Stimulated activated naive CD8-positive, alpha-beta T cell treated with anti-CD3 and anti-CD28 coated beads, Interleukin-15, amount 100 ng/mL, for 72 hours (primary cell): Measurements from ENCODE around the gene SLC22A2.

ENCODE experiments used
- ATAC-seq: fragments of 150-1000 bp; cut with Tn5 transposase; 2 replicates; pipeline ENCODE4 v1.10.0; 2021; ENCODE audit warnings: mild to moderate bottlenecking, moderate library complexity
- DNase-seq, 2 donors: peaks; one replicate each; pipeline ENCODE4 v3.0.0; 2021 to 2022
- H3K27ac Mint-ChIP-seq, 2 donors: one replicate each; pipeline ENCODE4 v1.8.0; 2022; ENCODE audit warnings: mild to moderate bottlenecking in 2 of 2, mixed read lengths in 2 of 2, moderate library complexity in 2 of 2
- H3K27me3 Mint-ChIP-seq: one replicate; pipeline ENCODE4 v1.8.0; 2022; ENCODE audit warnings: mixed read lengths
- H3K4me1 Mint-ChIP-seq: one replicate; pipeline ENCODE4 v1.8.0; 2022; ENCODE audit warnings: mild to moderate bottlenecking, mixed read lengths
- H3K4me3 Mint-ChIP-seq, 2 donors: one replicate each; pipeline ENCODE4 v1.8.0; 2022; ENCODE audit warnings: mild to moderate bottlenecking in 2 of 2, mixed read lengths in 2 of 2, moderate library complexity in 1 of 2
- H3K9me3 Mint-ChIP-seq, 2 donors: one replicate each; pipeline ENCODE4 v1.8.0; 2022; ENCODE audit warnings: mixed read lengths in 2 of 2

Gene SLC22A2

DNA sequence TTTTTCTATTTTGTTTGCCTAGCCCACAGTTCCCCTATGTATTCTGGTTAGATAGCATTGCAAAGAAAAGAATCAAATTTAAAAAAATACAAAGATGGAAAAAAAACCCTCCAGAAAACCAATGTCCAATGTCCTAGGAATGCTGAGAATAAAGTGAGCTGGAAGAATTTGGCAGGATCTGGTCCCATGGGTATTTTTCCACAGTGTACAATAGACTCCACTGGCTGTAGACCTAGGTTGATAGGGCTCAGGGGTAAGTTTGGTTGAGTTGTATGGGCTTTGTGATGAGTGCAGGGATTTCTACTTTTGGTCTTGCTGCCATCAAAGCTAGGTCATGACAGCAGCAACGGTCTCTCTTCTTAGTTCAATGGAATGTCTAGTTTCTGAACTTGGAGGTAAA lies 41.5 kb downstream of the SLC22A2 start:
- ATAC-seq: no peak
- no peaks in the 10 kb centered on the region for H3K4me1 Mint-ChIP-seq
- H3K27ac Mint-ChIP-seq: no peak overlapping the region
- peaks cover 56% of the 10 kb centered on the region for H3K27me3 Mint-ChIP-seq
- no peak overlapping the region for H3K4me3 Mint-ChIP-seq
- peaks cover 13 to 15% of the 10 kb centered on the region in 2 donors for H3K9me3 Mint-ChIP-seq
- no peak for DNase-seq

DNA sequence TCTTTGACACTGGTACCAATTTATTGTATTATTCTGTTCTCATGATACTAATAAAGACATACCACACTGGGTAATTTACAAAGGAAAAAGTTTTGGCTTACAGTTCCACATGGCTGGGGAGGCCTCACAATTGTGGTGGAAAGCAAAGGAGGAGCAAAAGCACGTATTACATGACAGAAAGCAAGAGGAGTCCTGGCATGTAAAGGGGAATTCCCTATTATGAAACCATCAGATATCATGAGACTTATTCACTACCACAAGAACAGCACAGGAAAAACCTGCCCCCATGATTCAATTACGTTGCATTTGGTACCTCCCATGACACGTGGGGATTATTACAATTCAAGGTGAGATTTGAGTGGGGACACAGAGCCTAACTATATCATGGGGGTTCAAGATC lies 43.4 kb downstream of the SLC22A2 start:
- H3K27ac Mint-ChIP-seq: no peak overlapping the region
- no peak for ATAC-seq
- H3K4me3 Mint-ChIP-seq: no peak overlapping the region
- no peaks in the 10 kb centered on the region for H3K4me1 Mint-ChIP-seq
- DNase-seq: no peak
- H3K27me3 Mint-ChIP-seq: peaks cover 73% of the 10 kb centered on the region
- H3K9me3 Mint-ChIP-seq: peaks cover 13 to 15% of the 10 kb centered on the region in 2 donors

DNA sequence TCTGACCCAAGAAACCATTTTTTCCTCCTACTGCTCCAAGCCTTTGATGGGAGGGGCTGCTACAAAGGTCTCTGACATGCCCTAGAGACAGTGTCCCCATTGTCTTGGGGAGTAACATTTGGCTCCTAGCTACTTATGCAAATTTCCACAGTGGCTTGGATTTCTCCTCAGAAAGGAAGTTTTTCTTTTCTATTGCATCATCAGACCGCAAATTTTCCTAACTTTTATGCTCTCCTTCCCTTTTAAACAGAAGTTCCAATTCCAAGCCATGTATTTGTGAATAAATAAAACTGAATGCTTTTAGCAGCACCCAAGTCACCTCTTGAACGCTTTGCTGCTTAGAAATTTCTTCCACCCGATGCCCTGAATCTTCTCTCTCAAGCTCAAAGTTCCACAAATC lies 51.0 kb downstream of the SLC22A2 start:
- DNase-seq (no peak), ATAC-seq (no peak)
- Mint-ChIP-seq H3K27ac (no peak overlapping the region), H3K4me1 (no peaks in the 10 kb centered on the region), H3K27me3 (peaks cover 32% of the 10 kb centered on the region), H3K9me3 (peaks cover 10 to 22% of the 10 kb centered on the region in 2 donors), H3K4me3 (no peak overlapping the region)

DNA sequence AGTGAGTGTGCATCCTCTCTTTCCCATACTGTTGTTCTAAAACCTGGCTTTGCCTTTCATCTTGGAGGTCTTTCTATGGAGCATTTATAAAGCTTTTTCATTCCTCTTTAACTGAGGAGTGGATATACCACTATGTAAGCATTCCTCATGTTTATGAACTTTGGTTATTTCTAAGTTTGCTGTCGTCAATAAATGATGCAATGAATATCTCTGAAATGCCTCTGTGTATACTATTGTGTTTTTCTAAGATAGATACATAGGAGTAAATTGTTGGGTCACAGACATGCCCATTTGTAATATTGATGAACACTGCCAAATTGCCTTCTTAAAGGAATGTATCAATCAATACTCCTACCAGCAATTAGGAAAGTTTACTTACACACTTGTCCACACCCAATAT lies 53.9 kb downstream of the SLC22A2 start:
- no peaks in the 10 kb centered on the region for H3K4me1 Mint-ChIP-seq
- H3K27me3 Mint-ChIP-seq: peaks cover 36% of the 10 kb centered on the region
- DNase-seq: no peak

DNA sequence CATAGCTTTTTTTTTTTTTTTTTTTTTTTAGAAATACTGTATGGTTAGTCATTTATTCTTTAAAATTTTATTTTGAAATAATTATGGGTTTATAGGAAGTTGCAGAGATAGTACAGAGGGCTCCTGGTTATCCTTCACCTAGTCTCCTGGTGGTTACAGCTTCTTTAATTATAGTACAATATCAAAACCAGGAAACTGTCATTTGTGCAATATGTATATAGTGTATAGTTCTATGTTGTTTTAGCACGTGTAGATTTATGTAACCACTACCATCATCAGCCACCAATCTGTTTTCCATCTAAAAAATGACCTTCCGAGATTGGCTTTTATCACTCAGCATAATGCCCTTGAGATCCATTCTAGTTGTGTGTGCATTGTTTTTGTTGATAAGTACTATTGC lies 54.7 kb downstream of the SLC22A2 start:
- Mint-ChIP-seq H3K4me1 (no peaks in the 10 kb centered on the region), H3K27ac (no peak overlapping the region), H3K27me3 (peaks cover 37% of the 10 kb centered on the region), H3K4me3 (no peak overlapping the region), H3K9me3 (peaks cover 10 to 34% of the 10 kb centered on the region in 2 donors)
- ATAC-seq (no peak), DNase-seq (no peak)

More for the DNA sequence above, 53.9 kb downstream of the SLC22A2 start:
- peaks cover 10 to 34% of the 10 kb centered on the region in 2 donors for H3K9me3 Mint-ChIP-seq
- ATAC-seq: no peak
- no peak overlapping the region for H3K27ac Mint-ChIP-seq
- no peak overlapping the region for H3K4me3 Mint-ChIP-seq

DNA sequence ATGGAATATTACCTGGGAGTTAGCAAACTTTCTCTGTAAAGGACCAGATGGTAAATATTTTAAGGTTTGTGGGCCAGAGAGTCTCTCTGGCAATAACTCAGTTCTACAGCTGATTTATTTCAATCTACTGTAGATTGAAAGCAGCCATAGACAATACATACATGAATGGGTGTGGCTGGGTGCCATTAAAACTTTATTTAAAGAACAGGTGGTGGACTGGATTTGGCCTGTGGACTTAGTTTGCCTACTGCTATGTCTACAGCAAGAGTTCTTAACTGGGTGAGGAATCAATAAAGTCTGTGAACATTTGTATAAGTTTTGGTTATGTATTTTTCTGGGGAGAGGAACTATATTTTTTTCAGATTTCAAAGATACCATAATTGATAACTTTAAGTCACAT lies 55.1 kb downstream of the SLC22A2 start:
- no peak for ATAC-seq
- no peak overlapping the region for H3K27ac Mint-ChIP-seq
- H3K4me3 Mint-ChIP-seq: no peak overlapping the region
- H3K4me1 Mint-ChIP-seq: no peaks in the 10 kb centered on the region
- H3K27me3 Mint-ChIP-seq: peaks cover 37% of the 10 kb centered on the region
- peaks cover 10 to 34% of the 10 kb centered on the region in 2 donors for H3K9me3 Mint-ChIP-seq
- no peak for DNase-seq

DNA sequence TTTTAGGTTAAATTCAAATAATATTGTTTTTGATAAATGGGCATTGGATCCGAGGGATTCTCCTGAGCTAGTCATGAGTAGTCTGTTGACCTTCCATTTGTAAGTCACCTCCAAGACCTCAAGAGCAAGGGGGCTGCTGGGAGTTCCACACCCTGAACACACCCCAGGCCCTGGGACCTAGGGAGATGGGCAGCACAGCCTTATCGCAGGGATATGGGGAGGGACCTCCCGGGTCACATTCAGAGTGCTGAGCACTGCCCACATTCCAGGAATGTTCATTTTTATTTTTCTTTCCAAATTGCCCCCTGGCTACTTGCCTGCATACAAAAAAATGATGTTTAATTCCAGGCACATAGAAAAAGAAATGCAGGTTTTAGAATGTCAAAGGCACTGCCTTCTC lies 55.5 kb downstream of the SLC22A2 start:
- H3K4me1 Mint-ChIP-seq: no peaks in the 10 kb centered on the region
- ATAC-seq (no peak), DNase-seq (no peak)
- H3K27me3 Mint-ChIP-seq: peaks cover 33% of the 10 kb centered on the region
- H3K9me3 Mint-ChIP-seq: peaks cover 8 to 30% of the 10 kb centered on the region in 2 donors
- H3K27ac Mint-ChIP-seq: no peak overlapping the region
- no peak overlapping the region for H3K4me3 Mint-ChIP-seq

DNA sequence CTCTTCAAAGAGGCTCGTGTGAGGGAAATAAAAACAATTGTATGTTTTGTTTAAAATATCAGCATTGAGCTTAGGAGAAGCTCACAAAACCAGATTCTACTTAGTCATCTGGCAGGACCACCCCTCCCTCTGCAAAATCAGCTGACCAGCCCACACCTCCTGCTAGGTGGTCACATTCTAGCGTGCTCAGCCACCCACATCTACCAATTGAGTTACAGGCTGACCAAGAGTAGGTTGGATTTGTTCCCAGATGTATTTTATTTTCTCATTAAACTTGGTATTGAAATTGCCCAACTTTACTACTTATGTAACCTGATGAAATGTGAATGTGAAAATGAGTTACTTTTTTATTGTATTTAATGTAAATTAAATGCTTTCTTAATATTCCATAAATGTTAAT lies 56.2 kb downstream of the SLC22A2 start:
- no peak overlapping the region for H3K4me3 Mint-ChIP-seq
- H3K9me3 Mint-ChIP-seq: peaks cover 9 to 24% of the 10 kb centered on the region in 2 donors
- no peak for DNase-seq
- no peak for ATAC-seq
- H3K4me1 Mint-ChIP-seq: no peaks in the 10 kb centered on the region
- H3K27me3 Mint-ChIP-seq: peaks cover 27% of the 10 kb centered on the region
- no peak overlapping the region for H3K27ac Mint-ChIP-seq

DNA sequence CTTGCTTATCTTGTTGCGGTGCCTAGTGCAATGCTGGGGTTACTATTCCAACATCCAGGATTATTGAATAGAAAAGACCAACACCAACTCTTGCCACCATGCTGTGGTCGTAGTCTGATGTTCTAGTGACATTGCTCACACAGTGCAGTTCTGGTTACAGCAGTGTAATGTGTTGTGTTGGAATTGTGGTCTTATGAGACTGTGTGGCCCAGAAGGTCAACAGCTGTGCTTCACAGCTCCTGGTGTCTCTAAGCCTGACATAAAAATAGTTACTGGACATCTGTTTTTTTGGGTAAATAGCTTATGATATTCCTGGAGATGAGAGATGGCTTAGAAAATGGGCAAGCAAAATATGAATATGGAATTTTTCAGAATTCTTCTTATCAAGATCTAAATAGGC lies 57.6 kb downstream of the SLC22A2 start:
- peaks cover 27% of the 10 kb centered on the region for H3K27me3 Mint-ChIP-seq
- H3K4me1 Mint-ChIP-seq: no peaks in the 10 kb centered on the region
- ATAC-seq (no peak), DNase-seq (no peak)
- H3K27ac Mint-ChIP-seq: no peak overlapping the region
- no peak overlapping the region for H3K4me3 Mint-ChIP-seq
- peaks cover 5 to 23% of the 10 kb centered on the region in 2 donors for H3K9me3 Mint-ChIP-seq

DNA sequence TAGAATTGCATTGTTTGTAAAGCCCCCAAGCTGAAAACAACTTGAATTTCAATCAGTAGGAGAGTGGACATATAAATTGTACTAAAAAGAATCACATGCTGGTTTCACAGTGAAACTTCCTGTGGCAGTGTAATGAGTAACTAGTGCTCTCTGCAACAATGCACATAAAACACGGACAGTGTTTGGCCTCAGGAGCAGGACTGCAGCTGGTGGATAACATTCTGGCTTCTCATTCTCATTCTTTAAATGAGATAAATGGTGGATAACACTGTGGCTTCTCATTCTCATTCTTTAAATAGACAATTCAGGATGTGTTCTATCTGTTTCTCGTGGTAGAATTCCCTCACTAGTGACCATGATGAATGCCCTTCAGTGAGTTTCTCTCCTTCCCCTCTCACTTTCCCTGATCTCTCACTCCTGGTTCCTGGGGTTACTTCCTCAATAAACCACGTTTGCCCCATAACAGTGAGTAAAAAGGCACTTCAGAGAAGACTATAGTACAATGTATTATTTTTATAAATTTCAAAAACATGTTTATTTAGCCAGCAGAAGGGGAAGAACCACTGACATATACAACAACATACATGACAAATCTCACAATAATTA lies 59.9 kb downstream of the SLC22A2 start:
- DNase-seq (no peak), ATAC-seq (no peak)
- Mint-ChIP-seq H3K4me1 (no peaks in the 10 kb centered on the region), H3K27ac (no peak overlapping the region), H3K4me3 (no peak overlapping the region), H3K9me3 (peaks cover 16 to 42% of the 10 kb centered on the region in 2 donors), H3K27me3 (peaks cover 27% of the 10 kb centered on the region)

DNA sequence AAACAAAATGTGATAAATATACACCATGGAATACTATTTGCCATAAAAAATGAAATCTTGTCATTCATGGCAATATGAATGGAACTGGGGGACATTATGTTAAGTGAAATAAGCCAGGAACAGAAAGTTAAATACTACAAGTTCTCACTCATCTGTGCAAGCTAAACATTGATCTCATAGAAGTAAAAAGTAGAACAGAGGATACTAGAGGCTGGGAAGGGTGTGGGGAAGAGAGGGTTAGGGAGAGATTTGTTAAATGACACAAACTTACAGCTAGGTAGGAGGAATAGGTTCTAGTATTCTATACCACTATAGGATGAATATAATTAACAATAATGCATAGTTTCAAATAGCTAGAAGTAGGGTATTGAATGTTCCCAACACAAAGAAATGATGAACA lies 61.0 kb downstream of the SLC22A2 start:
- no peak for ATAC-seq
- H3K27ac Mint-ChIP-seq: no peak overlapping the region
- peaks cover 27% of the 10 kb centered on the region for H3K27me3 Mint-ChIP-seq
- no peak for DNase-seq
- peaks cover 20 to 52% of the 10 kb centered on the region in 2 donors for H3K9me3 Mint-ChIP-seq
- no peak overlapping the region for H3K4me3 Mint-ChIP-seq
- H3K4me1 Mint-ChIP-seq: no peaks in the 10 kb centered on the region

DNA sequence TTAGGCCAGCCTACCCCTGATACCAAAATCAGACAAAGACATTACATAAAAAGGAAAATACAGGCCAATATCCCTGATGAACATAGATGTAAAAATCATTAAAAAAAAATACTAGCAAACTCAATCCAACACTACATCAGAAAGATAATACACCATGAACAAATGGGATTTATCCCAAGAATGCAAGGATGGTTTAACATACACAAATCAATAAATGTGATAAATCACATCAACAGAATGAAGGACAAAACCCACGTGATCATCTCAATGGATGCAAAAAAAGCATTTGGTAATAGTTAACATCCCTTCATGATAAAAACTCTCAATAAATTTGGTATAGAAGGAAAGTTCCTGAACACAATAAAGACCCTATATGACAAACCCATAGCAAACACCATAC lies 63.8 kb downstream of the SLC22A2 start:
- Mint-ChIP-seq H3K27me3 (peaks cover 1% of the 10 kb centered on the region), H3K4me1 (no peaks in the 10 kb centered on the region), H3K27ac (no peak overlapping the region), H3K9me3 (peaks cover 27 to 57% of the 10 kb centered on the region in 2 donors), H3K4me3 (no peak overlapping the region)
- ATAC-seq (no peak), DNase-seq (no peak)

DNA sequence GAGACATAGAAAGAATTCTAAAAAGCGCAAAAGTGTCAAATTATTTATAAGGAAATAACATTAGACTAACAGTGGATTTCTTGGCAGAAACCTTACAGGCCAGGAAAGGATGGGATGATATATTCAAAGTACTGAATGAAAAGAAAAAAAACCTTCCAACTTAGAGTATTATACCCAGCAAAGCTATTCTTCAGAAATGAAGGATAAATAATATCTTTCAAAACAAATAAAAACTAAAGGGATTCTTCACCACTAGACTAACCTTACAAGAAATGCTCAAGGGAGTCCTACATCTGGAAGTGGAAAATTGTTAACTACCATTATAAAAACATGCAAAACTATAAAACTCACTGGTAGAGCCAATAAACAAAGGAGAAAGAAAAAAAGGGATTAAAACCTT lies 65.8 kb downstream of the SLC22A2 start:
- H3K27me3 Mint-ChIP-seq: no peaks in the 10 kb centered on the region
- H3K4me3 Mint-ChIP-seq: no peak overlapping the region
- no peaks in the 10 kb centered on the region for H3K4me1 Mint-ChIP-seq
- no peak for ATAC-seq
- no peak for DNase-seq
- peaks cover 27 to 57% of the 10 kb centered on the region in 2 donors for H3K9me3 Mint-ChIP-seq
- H3K27ac Mint-ChIP-seq: no peak overlapping the region

DNA sequence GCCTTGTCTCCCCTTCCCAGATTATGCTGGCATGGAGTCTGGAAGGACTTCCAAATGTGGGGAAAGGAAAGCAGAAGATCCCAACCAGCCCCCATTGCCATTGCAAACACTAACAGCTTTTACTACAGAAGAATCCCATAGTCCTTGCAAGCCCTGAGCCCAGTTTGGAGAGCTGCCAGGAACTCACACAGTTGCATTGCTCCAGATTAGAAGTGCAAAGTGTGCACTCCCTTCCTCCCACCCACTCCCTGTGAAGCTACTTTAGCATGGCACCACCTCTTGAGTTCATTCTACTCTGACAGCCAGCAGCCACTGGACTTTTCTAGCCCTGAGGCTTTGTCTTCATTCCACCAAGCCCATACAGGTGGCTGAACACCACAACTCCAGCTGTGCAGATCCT lies 67.6 kb downstream of the SLC22A2 start:
- ATAC-seq (no peak), DNase-seq (no peak)
- Mint-ChIP-seq H3K9me3 (peaks cover 22 to 45% of the 10 kb centered on the region in 2 donors), H3K4me3 (no peak overlapping the region), H3K27ac (no peak overlapping the region), H3K27me3 (no peaks in the 10 kb centered on the region), H3K4me1 (no peaks in the 10 kb centered on the region)

DNA sequence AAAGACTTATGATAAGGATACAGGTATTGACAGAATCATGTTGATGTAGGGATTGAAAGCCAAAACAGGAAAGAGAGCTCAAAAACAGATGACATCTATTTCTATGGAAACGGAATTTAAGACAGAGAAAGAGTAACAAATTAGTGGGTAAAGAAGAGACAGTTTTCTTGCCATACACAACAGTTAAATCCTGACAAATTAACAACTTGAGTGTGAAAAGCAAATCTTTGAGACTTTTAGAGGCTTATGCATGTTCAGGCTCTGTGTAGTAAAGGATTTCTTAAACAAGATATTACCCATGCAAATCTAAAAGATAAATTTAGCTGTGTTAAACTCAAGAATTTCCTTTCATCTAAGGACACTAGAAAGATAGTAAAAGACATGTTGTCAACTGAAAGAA lies 68.5 kb downstream of the SLC22A2 start:
- no peaks in the 10 kb centered on the region for H3K4me1 Mint-ChIP-seq
- no peak for ATAC-seq
- no peak overlapping the region for H3K27ac Mint-ChIP-seq
- H3K27me3 Mint-ChIP-seq: no peaks in the 10 kb centered on the region
- DNase-seq: no peak
- no peak overlapping the region for H3K4me3 Mint-ChIP-seq
- peaks cover 22 to 40% of the 10 kb centered on the region in 2 donors for H3K9me3 Mint-ChIP-seq

DNA sequence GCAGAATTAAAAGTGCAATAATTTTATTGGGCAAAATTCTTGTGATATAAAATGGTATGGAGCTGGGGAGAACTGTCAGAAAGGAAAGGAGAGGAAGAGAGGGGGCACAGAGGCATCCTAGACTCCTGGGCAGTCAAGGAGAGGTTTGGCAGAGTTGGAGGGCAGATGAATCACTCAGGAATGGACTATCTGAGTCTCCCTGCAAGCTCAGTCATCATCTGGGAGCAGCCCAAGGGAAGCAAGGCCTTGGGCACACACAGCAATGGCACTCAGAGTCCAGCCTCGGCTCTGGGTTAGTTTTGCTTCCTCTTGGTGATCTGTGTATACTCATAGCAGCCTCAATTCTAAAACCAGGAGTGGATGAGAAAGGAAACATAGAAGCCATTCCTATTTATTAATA lies 69.8 kb downstream of the SLC22A2 start:
- DNase-seq: no peak
- H3K4me1 Mint-ChIP-seq: no peaks in the 10 kb centered on the region

DNA sequence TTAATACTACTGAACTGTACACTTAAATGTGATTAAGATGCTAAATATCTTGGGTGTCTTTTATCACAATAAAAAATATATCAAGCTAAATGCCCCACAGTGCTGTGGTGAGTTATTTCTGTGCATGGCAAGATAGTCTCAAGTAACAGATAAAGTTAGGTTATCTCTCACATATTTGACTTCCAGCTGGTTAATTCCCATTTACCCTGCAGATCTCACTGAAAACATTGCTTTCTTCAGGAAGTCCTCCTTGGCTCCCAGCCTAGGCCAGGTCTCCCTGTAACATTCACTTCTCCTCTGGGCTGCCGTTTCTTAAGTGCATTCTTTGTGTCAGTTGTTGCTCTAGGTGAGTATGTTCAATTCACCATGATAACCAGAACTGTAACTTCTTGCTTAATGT lies 77.9 kb downstream of the SLC22A2 start:
- Mint-ChIP-seq H3K27me3 (peaks cover 28% of the 10 kb centered on the region), H3K9me3 (no peaks in the 10 kb centered on the region), H3K4me1 (no peaks in the 10 kb centered on the region), H3K4me3 (no peak overlapping the region), H3K27ac (no peak overlapping the region)
- ATAC-seq (no peak), DNase-seq (no peak)

More for the DNA sequence above, 69.8 kb downstream of the SLC22A2 start:
- ATAC-seq: no peak
- H3K4me3 Mint-ChIP-seq: no peak overlapping the region
- H3K27me3 Mint-ChIP-seq: peaks cover 10% of the 10 kb centered on the region
- peaks cover 11 to 26% of the 10 kb centered on the region in 2 donors for H3K9me3 Mint-ChIP-seq
- H3K27ac Mint-ChIP-seq: no peak overlapping the region
